ENCODE data around the gene ZHX3.
A peak's percentile ranks its signal among the peaks of the same experiment; 100 is the strongest.

Gene ZHX3

DNA sequence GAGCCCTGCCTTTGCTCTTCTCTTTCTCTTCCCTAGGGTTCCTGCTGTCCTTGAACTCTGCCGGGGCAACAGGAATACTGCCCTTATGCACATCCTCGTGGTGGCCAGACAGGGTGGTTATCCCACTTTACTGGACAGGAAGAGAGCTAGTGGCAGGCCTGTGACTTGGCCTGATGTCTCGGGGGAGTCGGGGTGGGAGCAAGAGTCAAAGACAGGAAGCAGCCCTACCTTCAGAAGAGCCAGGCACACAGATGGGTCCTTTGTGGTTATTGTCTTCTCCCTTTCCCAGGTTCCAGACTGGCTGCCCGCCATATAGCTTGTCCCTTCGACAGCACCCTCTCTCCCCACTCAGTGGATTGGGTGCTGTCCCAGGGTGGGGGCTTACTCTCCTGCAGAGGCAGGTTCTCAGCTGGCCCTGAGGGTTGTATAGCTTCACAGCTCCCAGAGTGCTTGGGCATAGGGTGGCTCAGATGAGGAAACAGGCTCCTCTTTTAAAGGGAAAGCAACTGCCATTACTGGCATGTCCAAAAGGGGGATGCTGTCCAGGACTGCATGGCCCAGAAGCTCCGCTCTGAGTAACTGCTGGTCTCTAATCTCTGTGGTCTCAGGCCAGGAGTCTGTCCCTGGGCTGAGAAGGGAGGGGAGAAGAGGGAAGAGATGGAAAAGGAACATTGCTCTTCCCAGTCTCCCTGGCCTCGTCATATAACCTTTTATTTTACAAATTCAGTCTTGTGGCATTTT, 162.9 kb downstream of the ZHX3 start:
- no peak for DNase-seq (ENCODE audit: low read depth, low spot score)

DNA sequence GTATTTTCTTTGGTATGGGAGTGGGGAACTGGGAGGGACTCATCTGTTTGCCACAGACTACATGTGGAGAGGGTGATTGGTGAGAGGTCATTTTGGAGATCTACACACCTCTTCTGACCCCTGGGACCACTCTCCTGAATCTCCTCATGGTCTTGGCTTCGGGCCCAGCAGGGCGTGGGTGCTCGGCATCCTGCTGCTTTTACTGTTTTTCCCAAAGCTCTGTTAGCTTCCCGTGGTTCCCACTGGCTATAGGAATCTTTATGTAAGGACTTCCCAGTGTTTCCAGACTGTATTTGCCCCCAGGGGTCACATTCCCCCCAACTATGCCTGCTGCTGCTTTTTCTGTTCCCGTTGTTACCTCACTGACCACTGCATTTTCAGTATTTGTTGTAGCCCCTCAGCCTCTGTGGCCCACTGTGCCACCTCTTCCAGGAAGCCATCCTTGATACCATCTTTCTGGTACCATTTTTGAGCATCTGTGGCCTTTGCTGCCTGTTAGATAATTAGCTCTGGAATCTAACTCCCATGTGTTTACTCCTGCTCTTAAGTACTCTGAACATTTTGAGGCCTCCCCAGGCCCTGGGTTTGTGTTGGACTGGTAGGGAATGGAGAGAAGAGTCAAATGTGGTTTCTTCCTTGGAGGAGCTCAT, 165.3 kb downstream of the ZHX3 start:
- peak; percentile 47 for DNase-seq (ENCODE audit: low read depth, low spot score)

DNA sequence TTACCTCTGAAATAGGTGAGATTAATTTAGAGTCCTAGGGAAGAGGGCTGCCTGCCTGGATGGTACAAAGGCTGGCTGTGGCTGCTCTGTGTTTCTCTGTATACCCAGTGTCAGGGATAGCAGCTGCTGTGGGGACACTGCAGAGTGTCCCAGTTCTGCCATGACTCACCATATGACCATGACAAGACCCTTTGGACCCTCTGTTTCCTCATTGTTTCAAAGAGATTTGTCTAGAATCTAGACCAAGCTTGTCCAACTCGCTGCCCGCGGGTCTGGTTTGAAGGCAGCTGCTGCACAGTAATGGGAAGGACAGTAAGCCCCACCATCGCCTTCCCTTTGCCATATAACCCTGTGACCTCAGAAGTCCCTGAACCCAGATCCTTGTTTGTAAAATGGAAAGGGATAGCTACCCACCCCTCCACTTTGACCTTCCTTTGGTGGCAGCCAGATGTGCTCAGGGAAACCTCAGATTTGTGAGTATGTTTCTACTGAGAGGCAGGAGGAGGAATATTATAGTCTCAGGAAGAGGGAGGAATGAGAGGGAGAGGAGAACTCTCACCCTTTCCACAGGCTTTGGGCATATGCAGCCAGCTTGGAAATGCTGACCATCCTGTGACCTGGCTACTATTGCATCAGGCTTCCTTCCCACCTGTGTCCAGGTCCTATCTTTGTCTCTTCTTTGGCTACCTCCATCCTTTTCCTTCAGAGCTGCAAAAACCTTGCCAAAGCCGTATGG, 166.2 kb downstream of the ZHX3 start:
- DNase-seq (ENCODE audit: low read depth, low spot score), result no peak

DNA sequence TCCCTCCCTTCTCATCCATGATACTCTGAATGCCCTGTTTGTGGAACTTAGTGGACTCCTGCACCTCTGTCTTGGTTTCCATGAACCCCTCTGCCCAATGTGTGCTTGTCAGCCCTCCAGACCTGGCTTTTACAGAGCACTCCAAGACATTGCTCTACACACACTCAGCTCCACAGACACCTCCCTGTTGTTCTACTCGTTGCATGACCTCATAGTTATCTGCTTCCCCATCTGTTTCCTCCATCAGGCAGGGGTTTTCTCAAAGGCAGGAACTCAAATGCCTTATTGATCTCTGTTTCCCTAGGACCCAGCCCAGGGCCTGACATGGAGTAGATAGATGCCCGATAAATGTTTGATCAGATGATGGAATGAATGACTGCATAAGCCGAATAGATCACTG, 166.9 kb downstream of the ZHX3 start:
- no peak for DNase-seq (ENCODE audit: low read depth, low spot score)

DNA sequence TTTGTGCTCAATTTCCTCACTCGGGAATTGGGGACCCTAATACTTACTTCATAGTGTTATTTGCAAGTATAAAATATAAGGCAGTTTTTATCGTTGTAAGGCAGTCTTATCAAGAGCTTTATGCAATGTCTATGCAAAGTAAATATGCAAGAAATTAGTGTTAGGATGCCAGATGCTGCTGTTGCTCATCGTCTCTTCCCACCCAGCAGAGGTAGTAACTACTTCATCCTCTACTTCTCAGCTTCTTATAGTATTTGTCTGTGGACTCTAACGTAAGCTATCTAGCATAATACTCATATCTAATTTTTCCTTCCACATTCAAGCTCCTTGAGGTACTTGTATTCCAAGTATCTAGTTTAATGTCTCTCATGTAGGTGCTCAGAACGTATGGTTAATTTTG, 168.6 kb downstream of the ZHX3 start:
- no peak for DNase-seq (ENCODE audit: low read depth, low spot score)

DNA sequence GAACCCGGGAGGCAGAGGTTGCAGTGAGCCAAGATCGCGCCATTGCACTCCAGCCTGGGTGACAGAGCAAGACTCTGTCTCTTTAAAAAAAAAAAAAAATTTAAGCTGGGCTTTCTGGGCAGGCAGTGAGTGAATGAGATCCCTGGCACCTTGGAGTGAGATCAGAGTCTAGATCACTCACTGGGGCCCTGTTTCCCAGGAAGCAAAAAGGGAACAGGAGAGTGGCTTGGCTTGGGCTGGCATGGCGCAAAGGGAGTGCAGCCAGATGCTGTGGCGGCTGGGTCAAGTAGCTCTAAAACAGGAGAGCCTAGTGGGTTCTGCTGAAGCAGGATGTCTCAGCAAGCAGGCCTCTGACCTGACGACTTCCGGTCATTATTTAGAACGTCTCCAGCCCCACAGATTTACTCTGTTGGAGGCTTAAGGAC, 169.8 kb downstream of the ZHX3 start:
- no peak for DNase-seq (ENCODE audit: low read depth, low spot score)

DNA sequence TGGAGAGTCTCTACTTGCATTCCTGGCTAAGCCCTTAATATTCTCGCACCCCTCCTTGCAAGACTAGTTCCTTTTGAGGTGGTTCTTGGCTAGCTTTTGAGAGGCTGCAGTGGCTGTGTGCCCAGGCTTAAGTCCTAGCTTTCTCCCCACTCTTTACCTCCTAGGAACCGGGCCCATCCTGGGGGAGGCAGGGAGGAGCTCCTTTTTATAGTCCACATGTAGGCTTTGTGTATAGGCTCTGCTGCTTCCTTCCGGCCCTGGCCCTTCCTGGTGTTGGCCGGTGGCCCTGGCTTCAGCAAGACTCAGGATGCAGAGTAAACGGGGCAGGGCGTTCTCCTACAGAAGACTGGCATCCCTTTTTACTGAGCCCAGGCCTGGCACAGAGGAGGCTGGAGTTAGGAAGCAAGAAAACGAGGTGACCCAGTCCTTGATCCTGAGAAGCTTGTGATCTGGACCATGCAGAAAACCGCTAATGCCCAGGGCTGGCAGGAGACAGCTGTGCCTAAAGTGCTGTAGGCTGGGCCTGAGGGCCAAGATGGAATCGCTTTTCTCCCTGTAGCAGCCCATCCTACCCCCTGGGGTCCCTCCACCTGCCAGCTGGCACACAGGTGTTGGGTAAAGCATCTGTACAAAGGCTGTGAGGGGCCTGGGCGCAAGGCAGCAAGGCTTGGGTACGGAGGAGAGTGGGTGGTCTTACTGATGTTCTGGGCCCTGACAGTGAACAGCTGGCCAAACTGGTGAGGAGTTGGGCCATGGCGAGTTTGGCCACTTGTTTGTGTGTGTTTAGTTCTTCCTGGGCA, 171.5 kb downstream of the ZHX3 start:
- DNase-seq (ENCODE audit: low read depth, low spot score), result no peak

DNA sequence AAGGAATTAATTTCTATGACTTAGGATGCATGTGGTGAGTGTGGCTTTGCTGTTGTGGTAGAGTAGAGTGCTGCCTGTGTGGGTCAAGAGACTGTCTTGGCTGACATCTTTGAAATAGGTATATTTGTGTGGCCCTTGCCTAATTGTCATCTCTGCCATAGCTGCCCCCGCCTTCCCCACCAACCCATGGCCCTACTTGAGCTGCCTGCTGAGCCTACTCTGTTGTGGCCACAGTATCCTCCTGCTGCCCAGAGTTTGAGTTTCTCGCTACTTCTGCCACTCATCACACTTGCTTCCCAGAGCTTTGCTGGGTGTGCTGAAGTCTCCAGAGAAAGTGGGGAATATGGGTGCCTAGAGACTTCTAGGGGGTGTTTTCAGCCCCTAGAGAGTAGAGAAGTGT, 172.2 kb downstream of the ZHX3 start:
- no peak for DNase-seq (ENCODE audit: low read depth, low spot score)

DNA sequence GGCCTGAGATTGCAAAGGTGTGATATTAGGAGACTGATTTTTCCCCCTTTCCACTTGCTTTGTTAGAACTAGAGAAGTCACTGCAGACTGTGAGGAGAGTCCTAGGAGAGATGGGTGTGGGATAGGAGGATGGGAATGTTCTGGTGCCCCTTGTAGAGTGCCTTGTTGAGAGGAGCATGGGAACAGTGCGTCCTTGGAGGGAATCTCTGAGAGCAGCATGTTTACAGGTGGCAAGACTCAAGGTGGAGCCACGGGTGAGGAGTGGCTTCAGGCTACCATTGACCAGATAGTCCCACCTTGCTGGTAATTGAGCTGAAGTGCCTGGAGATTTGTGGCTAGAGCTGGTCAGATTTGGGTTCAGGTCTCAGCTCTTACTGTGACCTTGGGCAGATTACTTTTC, 174.2 kb downstream of the ZHX3 start:
- no peak for DNase-seq (ENCODE audit: low read depth, low spot score)

DNA sequence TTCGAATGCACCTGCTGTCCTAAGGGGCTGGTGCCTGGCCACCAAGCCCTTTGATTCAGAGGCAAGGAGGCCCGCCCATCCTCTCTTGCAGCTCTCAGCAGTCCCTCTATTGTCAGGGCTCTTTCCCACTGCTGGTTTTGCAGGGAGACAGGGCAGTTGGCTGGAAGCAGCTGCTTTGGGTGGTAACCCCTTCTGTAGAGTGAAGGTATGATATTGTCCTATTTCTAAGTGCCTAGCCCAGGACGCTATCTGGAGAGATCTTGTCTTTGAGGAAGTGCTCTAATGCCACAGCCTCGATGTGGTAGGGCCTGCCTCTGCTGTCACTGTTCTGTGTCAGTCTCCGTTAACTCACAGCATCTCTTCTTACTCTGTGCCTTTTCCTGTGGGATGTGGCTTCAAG, 174.6 kb downstream of the ZHX3 start:
- no peak for DNase-seq (ENCODE audit: low read depth, low spot score)

DNA sequence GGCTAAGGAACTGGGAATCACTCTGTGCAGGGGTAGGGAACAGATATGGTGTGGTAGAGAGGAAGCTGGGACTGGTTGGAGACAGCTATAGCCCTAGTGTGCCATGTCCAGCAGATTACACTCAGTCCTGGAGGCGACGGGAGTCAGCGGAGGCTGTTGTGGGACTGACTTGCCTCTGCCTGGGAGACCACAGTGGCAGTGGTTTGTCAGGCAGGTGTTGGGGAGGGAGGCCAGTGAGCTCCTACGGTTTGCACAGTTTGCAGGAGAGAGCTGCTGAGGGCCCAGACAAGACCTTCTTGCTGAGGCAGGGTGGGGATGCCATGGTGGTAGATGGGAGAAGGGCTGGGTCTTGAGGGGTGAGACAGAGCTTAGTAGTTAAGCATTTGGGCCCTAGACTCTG, 175.3 kb downstream of the ZHX3 start:
- DNase-seq (ENCODE audit: low read depth, low spot score), result no peak

DNA sequence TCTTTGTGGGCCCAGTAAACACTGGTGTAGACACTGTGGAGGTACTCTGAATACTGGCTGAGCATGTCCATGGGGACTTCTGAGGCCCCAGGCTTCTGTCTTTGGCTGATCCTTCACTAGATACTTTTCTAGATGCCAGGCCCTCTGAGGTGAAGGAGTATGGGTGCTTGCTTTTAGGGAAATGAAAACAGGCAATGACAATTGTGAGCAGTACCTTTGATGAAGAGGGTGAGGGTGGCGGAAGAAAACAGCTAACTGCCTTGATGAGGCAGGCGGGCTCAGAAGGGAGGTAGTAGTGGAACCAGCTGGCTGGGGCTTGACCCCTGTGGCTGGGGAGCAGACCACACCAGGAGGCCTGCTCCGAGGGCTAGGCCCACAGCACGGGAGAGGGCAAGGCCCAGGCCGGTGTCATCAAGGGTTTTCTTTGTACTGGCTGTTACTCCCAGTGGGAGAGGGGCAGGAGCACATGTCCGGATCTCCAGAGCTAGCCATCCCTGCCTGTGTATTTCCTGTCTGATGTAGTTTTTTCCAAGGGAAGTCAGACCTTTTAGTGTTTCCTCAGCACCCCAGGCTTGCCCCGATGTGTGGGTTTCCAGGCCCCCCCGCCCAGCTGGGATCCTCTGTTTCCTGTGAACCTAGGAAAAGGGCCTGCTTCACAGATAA, 176.2 kb downstream of the ZHX3 start:
- no peak for DNase-seq (ENCODE audit: low read depth, low spot score)

DNA sequence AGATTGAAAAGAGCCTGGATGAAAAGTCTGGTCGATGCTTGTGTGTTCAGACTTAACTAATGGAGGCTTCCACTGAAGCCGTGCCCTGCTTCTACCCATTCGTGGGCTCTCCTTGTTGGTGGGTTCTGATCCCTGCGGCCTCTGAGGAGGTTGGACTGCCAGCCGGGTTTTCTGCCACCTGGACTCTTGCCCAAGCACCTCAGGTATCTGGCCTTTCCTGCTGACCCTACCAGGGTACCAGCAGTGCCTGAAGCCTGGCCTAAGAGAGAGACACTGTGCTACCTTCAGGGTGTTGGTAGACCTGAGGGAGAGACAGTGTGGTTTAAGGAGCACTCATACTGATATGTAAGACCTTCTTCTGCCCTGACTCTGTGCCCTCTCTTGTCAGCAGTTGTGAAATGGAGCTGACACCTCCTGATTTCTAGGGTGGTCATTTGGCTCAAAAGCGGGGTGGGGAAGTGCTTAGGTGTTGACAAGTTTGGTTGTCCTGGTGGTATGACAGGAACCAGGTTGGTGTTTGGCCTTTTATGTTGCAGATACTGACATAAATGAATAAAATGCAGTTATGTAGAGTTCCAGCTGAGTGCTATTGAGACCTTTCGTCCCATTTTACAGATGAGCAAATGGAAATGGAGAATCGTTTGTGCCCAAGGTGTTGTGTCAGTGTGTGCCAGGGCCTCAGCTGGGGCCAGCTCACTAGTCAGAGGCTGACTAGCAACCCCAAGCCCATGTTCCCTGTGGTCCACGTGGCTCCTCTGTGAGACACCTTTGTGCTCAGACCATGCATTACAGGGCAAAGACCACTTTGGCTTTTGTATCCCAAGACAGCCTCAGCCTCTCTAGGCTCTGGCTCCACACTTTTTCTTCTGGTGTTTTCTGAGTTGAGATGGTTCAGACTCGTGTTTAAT, 177.1 kb downstream of the ZHX3 start:
- no peak for DNase-seq (ENCODE audit: low read depth, low spot score)

DNA sequence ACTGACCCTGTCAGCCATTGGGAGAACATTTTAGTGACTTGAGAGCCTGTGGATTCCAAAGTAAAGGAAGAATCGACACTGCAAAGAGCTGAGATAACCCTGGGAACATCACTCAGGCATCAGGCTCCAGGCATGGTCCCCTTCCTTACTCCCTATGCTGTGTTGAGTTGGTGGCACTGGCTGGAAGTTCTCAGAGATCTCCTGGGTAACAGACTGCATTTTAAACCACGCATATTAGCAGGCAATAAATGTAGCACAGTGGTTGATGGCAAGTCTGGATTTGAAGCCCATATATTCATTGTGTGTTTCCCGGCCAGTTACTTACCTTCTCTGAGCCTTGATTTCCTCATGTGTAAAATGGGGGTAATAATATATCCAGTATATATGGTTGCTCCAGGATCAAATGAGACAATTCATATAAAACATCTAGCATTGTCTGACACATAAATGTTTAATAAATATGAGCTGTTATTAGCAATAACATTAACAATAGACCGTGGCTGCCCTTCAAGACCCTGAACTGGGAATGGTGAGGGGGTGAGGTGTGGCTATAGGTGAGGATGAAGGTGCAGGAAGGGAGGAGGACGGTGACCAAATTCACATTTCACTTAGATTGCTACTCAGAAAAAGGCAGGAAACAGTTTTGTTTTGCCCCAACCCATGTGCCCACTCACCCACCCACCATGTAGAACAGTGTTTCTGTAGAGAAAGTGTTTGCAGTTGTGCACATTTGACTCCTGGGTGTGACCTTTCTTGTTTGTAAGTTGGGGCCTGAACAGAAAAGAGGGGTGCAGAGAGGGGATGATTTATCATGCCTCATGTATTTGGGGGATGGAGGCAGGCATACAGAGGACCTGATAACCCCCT, 178.1 kb downstream of the ZHX3 start:
- DNase-seq (ENCODE audit: low read depth, low spot score), result no peak

DNA sequence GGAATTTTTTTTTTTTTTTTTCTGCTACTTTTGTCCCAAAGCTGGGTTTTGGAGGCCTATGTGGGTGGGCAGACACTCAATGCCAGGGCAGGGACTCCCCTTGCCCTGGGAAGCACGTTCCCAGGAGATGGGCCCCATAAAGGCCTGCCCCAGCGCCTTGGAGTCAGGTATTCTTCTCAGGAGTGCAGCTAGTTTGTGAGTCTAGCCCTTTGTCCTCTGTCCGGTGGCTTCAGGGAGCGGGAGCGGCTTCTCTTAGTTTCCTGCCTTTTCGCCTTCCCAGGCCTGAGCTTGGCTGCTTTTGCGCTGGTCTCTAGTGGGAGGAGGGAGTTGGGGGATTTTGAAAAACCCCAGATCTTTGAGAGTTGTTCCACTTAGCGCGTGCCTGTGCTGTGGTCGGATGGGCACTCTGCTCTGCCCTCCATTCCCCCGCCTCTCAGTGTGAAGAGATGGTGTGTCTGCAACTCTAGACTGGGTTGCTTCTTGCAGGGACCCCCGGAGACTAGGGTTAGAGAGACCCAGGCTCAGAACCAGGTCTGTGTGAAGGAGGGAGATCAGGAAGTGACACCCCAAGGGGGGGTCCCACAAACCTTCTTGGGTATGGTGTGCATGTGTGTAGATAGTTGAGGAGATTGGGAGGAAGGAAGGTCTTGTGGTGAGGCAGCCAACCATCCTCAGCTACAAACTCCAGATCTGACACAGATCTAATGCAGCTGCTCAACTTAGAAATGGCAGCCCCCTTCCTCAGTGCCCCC, 178.9 kb downstream of the ZHX3 start:
- DNase-seq (ENCODE audit: low read depth, low spot score), result no peak

DNA sequence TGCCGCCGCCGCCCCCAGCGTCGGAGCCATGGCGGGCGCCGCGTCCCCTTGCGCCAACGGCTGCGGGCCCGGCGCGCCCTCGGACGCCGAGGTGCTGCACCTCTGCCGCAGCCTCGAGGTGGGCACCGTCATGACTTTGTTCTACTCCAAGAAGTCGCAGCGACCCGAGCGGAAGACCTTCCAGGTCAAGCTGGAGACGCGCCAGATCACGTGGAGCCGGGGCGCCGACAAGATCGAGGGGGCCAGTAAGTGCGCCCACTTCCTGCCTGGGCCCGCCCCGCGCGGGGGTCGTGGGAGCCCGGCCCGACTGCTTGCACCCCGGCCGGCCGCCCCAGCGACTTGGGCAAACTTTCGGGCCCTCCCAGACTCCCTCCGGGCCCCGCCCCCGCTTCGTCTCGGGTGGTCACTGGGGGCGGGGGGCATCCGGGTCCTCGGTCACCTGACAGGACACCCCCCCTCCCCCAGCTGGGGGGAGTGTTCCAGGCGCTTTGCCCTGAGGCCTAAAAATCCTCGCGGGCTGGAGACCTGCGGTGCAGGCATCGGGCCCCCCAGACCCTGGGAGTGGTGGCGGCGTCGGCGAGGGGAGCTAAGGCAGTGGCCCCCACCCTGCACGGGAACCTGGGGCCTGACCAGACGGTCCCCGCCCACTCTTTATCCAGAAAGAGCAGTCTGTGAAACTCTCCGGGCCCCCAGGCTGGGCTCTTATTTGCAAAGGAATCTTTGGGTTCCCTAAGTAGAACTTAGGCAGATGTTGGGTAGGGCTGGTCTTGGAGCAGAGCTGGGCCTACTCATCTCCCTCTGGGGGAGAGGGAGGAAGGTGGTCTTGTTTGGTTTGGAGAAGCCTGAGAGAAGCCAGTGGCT, 179.7 kb downstream of the ZHX3 start:
- DNase-seq (ENCODE audit: low read depth, low spot score), result no peak

DNA sequence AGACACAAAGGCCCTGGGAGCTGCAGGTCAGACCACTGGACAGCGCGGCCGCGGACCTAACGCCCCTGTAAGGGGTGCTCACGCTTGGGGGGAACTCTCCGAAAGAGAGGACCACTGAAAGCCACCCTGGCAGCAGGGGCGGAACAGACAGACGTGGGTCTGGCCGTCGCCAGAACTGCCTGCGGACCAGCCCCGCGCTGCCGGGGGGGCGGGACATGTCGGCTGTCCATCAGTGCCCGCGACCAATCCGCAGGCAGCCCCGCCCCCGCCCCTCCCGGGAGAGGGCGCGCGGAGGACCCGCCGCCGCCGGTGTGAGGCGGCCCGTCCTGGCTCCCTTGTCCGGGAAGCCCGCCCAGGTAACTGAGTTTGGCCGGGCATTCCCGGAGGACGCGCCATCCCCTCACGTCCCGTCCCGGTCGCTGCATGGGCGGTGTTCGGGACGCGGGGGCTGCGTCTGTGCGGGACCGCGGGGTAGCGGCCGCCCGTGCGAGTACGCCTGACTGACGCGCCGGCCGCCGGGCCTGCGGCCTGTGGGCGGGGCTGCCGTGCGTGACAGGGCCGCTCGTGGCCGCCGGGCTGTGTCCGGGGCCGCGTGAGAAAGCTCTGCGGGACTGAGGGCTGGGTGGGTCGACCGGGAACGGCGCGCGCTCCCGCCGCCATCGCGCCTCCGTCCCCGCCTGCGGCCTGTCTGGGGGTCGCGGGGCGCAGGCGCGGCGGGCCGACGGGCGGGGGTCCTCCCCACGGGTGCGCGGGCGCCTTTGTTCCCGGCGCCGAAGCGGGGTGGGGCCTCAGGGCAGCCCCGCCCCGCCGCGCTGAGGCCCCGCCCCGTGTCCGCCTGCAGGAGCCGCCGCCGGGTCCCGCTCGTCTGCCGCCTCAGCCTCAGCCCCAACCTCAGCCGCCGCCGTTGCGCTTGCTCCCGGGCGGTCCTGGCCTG, 180.6 kb downstream of the ZHX3 start, which contains the start of gene PLCG1:
Gene PLCG1, plus strand, starts transcription at position 864 of the 934 bp plus-strand sequence. CDS start 99 bp downstream, outside the sequence.
- DNase-seq (ENCODE audit: low read depth, low spot score), result peak; percentile 56
